Ramos (cell line): ENCODE data around the gene GPSM1.

Experiments
- in situ Hi-C: fragments of 300-500 bp; cut with MboI; formaldehyde crosslinking; loops from one replicate; pipeline ENCODE4 v1.14.3; 2022; ENCODE audit warnings: low sequenced_read_pairs; ENCODE audit not compliant: unreplicated experiment

The GPSM1 gene

DNA sequence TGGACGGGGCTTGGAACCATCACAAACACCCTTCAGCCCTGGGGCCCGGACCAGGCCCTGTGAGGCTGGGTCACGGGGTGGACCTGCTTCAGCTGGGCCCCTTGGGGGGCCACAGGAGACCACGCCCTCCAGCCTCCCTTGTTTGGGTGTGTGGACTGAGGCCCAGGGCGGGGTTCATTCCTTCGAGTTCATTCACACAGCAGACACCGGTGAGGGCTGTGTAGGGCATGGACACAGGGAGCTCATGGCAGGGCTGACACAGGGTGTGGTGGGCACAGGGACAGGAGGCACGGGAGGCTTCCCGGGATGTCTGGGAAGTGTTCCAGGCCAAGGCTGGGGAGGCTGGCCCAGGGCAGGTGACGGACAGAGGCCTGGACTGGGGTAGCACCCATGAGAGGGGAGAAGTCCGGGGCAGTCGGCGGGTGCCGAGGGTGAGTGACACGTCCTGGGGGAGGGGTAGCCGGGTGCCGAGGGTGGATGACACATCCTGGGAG lies 27.3 kb downstream of the GPSM1 start:
- in situ Hi-C loops: no loop called here

DNA sequence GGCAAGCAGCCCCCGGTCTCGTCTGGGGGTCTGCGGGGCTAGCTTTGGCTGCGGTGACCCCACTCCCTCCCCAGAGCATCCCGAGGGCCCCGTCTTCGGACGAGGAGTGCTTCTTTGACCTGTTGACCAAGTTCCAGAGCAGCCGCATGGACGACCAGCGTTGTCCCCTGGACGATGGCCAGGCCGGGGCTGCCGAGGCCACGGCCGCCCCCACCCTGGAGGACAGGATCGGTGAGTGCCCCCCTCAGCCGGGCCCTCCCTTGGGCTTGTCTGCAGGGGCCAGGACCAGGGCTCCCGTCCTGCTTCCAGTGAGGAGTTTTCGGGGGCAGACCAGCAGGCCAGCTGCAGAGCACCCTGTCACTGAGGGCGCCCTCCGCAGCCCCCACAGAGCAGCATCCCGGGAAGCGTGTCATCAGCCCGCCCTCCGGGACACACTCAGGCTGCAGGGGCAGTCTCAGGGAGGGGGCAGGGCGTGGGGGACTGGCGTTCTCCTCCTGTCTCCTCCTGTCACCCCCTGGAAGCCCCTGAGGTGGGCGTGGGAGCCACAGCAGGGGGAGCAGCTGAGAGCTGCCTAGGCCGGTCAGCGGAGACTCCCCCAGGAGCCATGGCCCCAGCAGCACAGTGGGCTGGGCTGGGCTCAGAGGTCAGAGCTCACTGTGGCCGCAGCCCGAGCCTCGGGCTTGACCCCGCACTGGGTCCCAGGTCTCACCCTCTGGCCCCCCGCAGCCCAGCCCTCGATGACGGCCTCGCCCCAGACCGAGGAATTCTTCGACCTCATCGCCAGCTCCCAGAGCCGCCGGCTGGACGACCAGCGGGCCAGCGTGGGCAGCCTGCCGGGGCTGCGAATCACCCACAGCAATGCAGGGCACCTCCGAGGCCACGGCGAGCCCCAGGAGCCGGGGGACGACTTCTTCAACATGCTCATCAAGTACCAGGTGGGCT lies 28.5 kb downstream of the GPSM1 start:
- in situ Hi-C loops: no loop called here

DNA sequence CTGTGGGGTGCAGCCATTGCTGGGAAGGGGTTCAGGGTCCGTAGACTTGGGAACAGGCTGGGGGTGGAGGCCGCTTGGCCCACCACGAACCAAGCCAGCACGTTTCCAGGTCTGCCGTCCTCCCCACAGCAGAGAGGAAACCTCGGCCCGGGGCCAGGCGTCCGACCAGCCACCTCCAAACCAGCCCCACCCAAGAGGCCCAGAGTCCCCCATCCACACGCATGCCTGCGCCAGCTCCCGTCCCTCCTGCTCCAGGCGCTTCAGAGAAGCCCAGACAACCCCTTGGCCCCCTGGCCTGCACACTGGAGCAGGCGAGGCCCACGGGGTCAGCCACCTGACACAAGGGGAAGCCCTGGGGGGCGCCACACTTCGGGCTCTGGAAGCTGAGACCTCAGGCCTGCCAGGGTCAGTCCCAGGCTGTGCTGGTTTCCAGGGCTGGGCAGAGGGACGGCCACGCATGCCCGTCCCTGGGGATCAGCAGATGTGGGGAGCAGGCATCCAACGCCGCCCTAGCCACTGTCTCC lies 29.9 kb downstream of the GPSM1 start:
- in situ Hi-C loops: no loop called here

DNA sequence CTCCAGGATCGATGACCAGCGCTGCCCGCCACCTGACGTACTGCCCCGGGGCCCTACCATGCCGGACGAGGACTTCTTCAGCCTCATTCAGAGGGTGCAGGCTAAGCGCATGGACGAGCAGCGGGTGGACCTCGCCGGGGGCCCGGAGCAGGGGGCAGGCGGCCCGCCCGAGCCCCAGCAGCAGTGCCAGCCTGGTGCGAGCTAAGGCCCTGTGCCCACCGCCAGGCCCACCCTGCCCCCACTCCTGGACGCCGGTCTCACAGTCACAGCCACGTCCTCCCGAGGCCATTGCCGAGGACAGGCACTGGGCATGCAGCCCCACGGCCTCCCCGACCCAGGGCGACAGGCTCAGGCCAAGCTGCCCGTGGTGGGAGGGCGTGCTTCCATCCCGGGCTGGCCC lies 30.7 kb downstream of the GPSM1 start:
- in situ Hi-C loops: no loop called here

GRCh38 chr9:136358888-136359287 lies 31.5 kb downstream of the GPSM1 start:
- in situ Hi-C loops: no loop called here

DNA sequence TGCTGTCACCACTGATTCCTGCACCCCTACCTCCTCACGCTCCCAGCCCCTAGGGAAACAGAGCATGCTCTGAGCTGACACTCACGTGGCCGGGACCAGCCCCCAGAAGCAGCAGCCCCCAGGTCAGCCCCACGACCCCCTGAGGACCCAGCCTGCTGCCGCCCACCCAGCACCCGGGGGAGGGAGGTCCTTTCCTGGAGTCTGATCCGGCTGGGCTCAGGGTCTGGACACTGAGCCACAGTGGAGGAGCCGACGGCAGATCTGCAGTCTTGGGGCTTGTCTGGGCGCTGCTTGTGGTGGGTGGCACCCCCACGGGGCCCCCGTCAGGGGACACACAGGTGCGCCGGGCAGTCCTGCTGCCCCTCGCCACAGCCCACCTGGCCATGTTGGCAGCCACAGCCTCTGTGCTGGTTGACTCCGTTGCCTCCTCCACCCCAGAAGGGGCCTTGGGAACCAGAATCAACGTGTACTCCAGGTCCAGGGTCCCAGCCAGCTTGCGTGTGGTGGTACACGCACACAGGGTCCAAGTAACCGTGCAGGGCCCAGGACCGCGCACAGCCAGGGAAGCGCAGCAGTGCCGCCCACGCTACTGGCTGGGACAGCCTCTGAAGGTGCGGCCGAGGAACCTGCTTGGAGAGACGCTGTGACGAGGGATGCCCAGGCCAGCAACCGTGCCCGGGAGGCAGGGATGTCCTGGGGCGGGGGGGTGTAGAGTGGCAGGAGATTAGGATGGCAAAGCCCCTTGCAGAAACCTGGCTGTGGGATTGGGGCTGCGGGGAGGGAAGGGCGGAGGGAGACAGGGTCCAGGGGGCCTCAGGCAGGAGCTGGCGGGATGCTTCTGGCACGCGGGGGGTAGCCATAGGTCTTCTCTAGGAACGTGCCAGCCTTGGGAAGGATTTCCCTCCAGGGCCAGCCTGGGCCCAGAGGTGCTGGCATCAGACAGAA lies 32.7 kb downstream of the GPSM1 start:
- in situ Hi-C loops: no loop called here

DNA sequence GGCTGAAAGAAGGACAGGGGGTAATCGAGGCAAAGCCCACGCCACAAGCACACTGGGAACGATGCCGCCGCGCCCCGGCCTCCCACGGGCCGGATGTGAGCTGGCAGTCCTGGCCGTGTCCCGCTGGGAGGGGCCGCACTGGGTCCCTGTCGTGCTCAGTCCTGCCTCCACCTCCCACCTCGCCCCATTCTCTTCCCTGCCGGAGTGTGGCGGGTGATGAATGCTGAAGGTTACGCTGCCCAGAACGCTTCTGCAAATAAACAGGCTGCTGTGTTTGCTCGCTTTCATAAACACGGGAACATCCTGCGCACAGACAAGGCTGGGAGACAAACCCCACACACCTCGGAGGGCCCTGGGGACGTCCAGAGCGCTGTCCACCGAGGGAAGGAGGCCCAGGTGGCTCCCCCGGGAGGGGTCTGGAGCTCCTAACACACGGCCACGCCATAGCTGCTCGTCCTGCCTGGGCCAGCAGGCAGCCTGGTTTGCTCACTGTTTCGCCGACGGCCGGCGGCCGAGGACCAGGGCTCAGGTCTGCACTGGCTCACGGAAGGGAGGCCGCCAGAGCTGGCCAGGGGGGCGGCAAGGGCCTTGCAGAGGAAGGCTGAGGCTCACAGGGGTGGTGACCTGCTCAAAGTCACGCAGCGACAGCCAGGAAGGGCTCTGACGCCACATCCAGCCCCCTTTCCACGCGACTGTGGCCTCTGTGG lies 33.9 kb downstream of the GPSM1 start:
- in situ Hi-C loops: no loop called here

- in situ Hi-C loops: no loop called here
These were observed 34.6 kb downstream of the GPSM1 start for GRCh38 chr9:136361754-136362449.

DNA sequence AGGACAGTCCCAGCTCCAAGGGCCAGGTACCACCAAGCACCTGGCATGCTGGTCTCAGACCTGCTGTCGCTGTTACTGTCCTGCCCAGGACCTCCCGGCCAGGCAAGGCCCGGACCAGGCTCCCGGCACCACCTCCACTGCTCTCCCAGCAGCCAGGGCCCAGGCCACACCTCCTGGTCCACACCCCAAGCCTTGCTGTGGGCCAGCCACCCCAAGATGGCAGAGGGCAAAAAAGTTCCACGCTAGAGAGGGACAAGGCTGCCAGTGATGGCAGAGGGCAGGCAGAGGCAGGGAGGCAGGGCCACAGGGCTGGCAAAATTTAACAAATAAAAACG lies 35.1 kb downstream of the GPSM1 start:
- in situ Hi-C loops: no loop called here

DNA sequence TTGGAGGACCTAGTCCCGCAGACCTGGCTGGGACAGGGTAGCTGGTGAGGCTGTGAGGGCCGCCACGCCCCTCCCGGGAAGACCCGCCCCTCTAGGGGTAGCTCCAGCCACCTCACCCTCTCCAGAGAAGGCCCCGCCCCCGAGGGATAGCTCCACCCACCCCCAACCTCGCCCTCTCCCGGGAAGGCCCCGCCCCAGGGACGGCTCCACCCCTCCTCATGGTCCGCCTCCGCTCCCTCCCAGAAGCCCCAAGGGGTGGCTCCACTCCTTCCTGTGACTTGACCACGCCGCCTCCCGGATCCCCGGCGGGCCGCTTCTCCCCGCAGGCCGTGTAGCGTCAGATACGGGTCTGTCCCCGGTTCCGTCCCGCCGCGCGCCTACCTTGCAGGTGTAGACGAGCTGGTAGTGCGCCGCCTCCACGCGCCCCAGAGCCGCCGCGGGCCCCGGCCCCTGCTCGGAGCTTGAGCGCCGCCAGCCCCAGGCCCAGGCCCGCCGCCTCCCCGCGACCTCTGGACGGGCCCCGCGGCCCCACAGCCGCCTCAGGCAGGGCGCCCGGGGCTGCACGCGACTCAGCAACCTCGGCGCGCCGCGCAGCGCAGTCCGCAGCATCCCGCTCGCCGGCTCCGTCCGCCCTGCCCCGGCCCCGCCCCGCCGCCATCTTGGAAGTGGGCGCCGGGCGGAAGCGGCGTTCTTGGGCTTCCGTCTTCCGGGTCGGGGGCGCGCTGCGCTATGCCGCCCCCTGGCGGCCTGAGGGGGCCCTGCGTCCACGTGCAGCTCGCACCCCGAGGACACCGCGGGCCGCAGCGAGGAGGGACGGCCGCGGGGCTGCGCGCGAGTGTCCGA lies 36.0 kb downstream of the GPSM1 start, which contains the start of gene DNLZ:
Gene DNLZ (minus strand): TSS at position 639 of the 843 bp plus-strand sequence. CDS start 30 bp downstream, at position 609.
- in situ Hi-C loops: no loop called here

DNA sequence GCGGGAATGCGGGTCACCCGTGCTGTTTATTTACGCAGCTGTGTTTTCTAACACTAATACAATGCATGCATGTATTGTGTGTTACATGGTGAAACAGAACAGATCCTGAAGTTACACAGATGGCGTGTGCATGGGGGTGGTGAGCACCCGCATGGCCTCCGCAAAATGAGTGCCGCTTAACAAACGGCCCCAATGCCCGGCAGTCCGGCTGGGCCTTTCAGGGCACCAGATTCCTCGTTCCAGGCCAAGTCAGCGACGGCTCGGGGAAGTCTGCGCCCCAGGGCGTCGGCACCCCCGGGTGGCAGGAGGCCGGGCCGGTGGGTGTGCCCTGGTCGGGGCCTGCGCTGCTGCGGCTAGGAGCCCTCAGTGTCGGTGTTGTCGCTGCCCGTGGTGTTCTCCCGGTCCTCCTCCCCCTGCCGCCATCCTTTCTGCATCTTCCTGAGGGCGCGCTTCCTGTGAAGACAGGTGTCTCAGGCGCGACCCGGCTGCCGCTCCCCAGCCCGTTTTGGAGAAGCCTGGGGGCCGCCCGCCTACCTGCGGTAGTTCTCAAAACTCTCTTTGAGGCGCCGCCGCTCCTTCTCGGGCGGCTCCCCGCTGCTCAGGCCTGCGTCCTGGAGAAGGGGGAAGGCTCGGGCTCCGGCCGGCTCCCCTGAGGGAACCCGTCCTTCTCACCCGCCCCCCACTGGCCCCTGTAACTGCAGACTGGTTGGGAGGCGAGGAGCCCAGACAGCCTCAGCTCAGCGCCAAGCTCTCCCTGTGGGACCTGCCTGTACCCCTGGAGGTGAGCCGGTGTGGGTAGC lies 36.8 kb downstream of the GPSM1 start:
- in situ Hi-C loops: no loop called here

GRCh38 chr9:136364942-136365774 lies 37.8 kb downstream of the GPSM1 start:
- in situ Hi-C loops: no loop called here

- in situ Hi-C loops: no loop called here
These were observed 38.5 kb downstream of the GPSM1 start for GRCh38 chr9:136365775-136366222.

GRCh38 chr9:136366826-136367225 lies 39.5 kb downstream of the GPSM1 start:
- in situ Hi-C loops: no loop called here

DNA sequence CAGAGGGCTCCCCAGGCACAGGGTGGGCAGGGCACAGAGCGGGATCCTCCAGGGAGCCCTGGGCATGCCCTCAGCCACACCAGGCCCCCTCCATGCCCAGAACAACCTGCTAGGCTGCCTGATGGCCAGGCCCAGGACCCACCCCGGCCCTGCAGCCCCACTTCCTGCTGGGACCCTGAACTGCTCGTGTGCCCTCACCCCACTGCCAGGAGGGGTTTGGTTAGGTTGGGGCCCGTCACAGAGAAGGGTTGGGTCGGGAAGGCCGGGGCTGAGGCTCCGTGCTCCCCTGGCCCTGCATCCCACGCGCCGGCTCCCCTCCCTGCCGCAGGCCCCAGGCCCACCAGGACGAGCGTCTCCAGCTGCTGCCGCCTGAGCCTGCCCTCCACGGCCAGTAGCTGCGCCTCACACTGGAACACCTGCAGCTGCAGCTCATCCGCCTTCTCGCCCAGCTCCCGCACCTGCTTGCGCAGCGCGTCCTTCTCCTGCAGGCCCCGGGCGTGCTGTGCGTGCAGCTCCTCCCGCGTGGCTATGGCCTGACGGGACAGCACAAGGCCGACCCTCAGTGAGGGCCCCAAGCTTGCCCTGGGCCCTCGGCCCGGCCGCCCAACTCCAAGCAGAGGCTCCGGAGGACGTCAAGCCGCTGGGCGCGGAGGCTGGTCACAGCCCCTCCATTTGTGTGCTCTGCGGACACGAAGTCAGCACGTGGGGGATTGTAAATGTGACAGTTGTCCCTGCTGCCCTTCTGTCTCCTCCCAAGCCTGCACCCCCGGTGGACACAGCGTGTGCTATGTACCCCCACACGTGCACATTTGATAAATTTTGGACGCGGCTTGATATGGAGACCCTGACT lies 40.2 kb downstream of the GPSM1 start:
- in situ Hi-C loops: no loop called here

DNA sequence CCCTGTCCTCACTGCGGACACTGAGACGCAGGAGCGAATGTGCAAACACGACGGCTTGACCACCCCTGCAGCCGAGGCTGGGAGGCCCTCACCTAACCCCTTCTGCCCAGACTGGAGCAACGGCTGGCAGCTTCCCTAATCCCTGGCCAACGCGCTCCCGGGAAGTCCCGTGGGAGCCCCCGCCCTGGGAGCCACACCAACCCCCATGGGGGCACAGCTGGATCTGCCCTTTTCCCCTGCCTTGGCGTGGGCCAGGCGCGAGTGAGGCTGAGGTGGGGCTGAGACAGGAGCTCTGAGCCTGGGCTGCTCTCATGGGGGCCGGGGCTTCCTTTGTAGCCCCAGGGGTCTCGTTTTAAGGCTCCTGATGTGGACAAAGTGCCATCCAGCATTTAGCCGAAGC lies 40.9 kb downstream of the GPSM1 start:
- in situ Hi-C loops: no loop called here
